ENCODE results near the gene FAM118B. TPM values are rescaled to one million over a fixed set of nuclear protein-coding genes. Genes with fewer than 3 reads are reported as not detected.

Gene FAM118B
- total RNA-seq, 1 donor from 2014 or later = 20.7 TPM

- TF ChIP-seq CTCF (IDR thresholded peaks at IDR 0.05; ENCODE audit: unreplicated experiment) = no peak
- H3K9me3 Mint-ChIP-seq = peaks cover 6% of the 10 kb centered on the region
- no peak overlapping the region for H3K27ac Mint-ChIP-seq
- H3K27me3 Mint-ChIP-seq (ENCODE audit: low read depth) = no peaks in the 10 kb centered on the region
- peaks cover 4% of the 10 kb centered on the region for H3K4me1 Mint-ChIP-seq
- peaks cover 5% of the 10 kb centered on the region for H3K36me3 Mint-ChIP-seq
- DNase-seq (ENCODE audit: low spot score in 2 of 2, unreplicated experiment in 2 of 2) = no peak
- H3K4me3 Mint-ChIP-seq = no peak overlapping the region
Measured at GRCh38 chr11:126182787-126183445, 28.7 kb upstream of the FAM118B start.

GRCh38 chr11:126185259-126186024, 26.1 kb upstream of the FAM118B start:
- Mint-ChIP-seq H3K27me3 (ENCODE audit: low read depth) (no peaks in the 10 kb centered on the region), H3K27ac (no peak overlapping the region), H3K9me3 (peaks cover 3% of the 10 kb centered on the region), H3K36me3 (peaks cover 8% of the 10 kb centered on the region), H3K4me1 (peaks cover 15% of the 10 kb centered on the region), H3K4me3 (no peak overlapping the region)
- TF ChIP-seq CTCF (IDR thresholded peaks at IDR 0.05; ENCODE audit: unreplicated experiment) = no peak
- DNase-seq (ENCODE audit: low spot score in 2 of 2, unreplicated experiment in 2 of 2) = no peak

- H3K27me3 Mint-ChIP-seq (ENCODE audit: low read depth) = no peaks in the 10 kb centered on the region
- no peak overlapping the region for H3K4me3 Mint-ChIP-seq
- no peak overlapping the region for H3K27ac Mint-ChIP-seq
Measured at GRCh38 chr11:126186025-126186698, 25.4 kb upstream of the FAM118B start.

GRCh38 chr11:126186708-126187529, 24.7 kb upstream of the FAM118B start:
- Mint-ChIP-seq H3K9me3 (no peaks in the 10 kb centered on the region), H3K4me3 (no peak overlapping the region), H3K27ac (peak overlapping the region; percentile 59), H3K27me3 (ENCODE audit: low read depth) (no peaks in the 10 kb centered on the region), H3K4me1 (peaks cover 20% of the 10 kb centered on the region), H3K36me3 (peaks cover 20% of the 10 kb centered on the region)
- no peak for TF ChIP-seq CTCF (IDR thresholded peaks at IDR 0.05; ENCODE audit: unreplicated experiment)
- no peak for DNase-seq (ENCODE audit: low spot score in 2 of 2, unreplicated experiment in 2 of 2)

More at GRCh38 chr11:126186025-126186698, 25.4 kb upstream of the FAM118B start:
- no peaks in the 10 kb centered on the region for H3K9me3 Mint-ChIP-seq
- DNase-seq (ENCODE audit: low spot score in 2 of 2, unreplicated experiment in 2 of 2) = no peak
- H3K4me1 Mint-ChIP-seq = peaks cover 20% of the 10 kb centered on the region
- H3K36me3 Mint-ChIP-seq = peaks cover 15% of the 10 kb centered on the region
- TF ChIP-seq CTCF (IDR thresholded peaks at IDR 0.05; ENCODE audit: unreplicated experiment) = no peak

Data from mesothelial cell of epicardium (in vitro differentiated cells).